A673 (cell line): ENCODE measurements around the gene ZNF614. TPM values are rescaled to one million over a fixed set of nuclear protein-coding genes. Genes with fewer than 3 reads are reported as not detected.

Source experiments
- BruUV-seq: library from RNA; stranded (reverse); fragments of 400-500 nt; replicated peaks from 2 replicates; lab custom pipeline; 2021; lab: Mats Ljungman, UMichigan
- CTCF ChIA-PET: fragments of 300-600 bp; sonication (Branson Sonifier 250); formaldehyde crosslinking; loops from one replicate; lab custom pipeline; 2022; ENCODE audit warnings: antibody characterized with exemption; lab: Charles Lee
- POLR2A ChIA-PET: fragments of 300-600 bp; sonication (Branson Sonifier 250); formaldehyde crosslinking; loops from one replicate; lab custom pipeline; 2022; ENCODE audit warnings: antibody characterized with exemption; ENCODE audit not compliant: low non-redundant PET; lab: Charles Lee
- DNase-seq: peaks from one replicate; pipeline ENCODE4 v3.0.0-alpha.2; 2015; ENCODE audit warnings: low spot score
- H3K27ac ChIP-seq: fragments of 200-600 bp; sonication (generic); 2 replicates; pipeline ENCODE4 v1.5.1; 2016; ENCODE audit warnings: mixed run types, low read depth, mild to moderate bottlenecking, mixed read lengths, antibody characterized with exemption, low read length; ENCODE audit not compliant: poor library complexity, severe bottlenecking
- H3K27me3 ChIP-seq: fragments of 200-600 bp; sonication (generic); replicated peaks from 2 replicates; pipeline ENCODE4 v1.6.1; 2017; ENCODE audit warnings: mixed run types, low read depth, mild to moderate bottlenecking, mixed read lengths, antibody characterized with exemption, low read length; ENCODE audit not compliant: insufficient read depth, poor library complexity
- H3K36me3 ChIP-seq: fragments of 200-600 bp; sonication (generic); 2 replicates; pipeline ENCODE4 v1.6.1; 2016; ENCODE audit warnings: mixed run types, mild to moderate bottlenecking, mixed read lengths, antibody characterized with exemption, low read length; ENCODE audit not compliant: insufficient read depth, poor library complexity, severe bottlenecking
- H3K4me1 ChIP-seq: fragments of 200-600 bp; sonication (generic); 2 replicates; pipeline ENCODE4 v1.6.1; 2017; ENCODE audit warnings: mixed run types, mild to moderate bottlenecking, mixed read lengths, antibody characterized with exemption, low read length; ENCODE audit not compliant: insufficient read depth, poor library complexity, severe bottlenecking
- H3K4me3 ChIP-seq: fragments of 200-600 bp; sonication (generic); 2 replicates; pipeline ENCODE4 v1.5.1; 2016; ENCODE audit warnings: low read depth, mixed run types, mild to moderate bottlenecking, mixed read lengths, low read length; ENCODE audit not compliant: poor library complexity, severe bottlenecking
- H3K9me3 ChIP-seq: fragments of 200-600 bp; sonication (generic); 2 replicates; pipeline ENCODE4 v1.6.1; 2016; ENCODE audit warnings: mixed run types, low read depth, mild to moderate bottlenecking, mixed read lengths, antibody characterized with exemption, low read length; ENCODE audit not compliant: poor library complexity, severe bottlenecking
- CTCF ChIP-seq: fragments of 300-800, 200-600 bp; sonication (generic); conservative IDR thresholded peaks from 2 replicates; pipeline ENCODE4 v1.5.1; 2017; ENCODE audit warnings: low read depth, mild to moderate bottlenecking, antibody characterized with exemption, low read length, moderate library complexity, mixed read lengths
- EZH2 ChIP-seq: fragments of 200-600 bp; sonication (generic); IDR thresholded peaks from 2 replicates; pipeline ENCODE4 v1.6.1; 2017; ENCODE audit warnings: borderline replicate concordance, low read depth, mild to moderate bottlenecking, mixed read lengths, antibody characterized with exemption, low read length; ENCODE audit not compliant: poor library complexity, severe bottlenecking
- intact Hi-C: fragments of 100-400 bp; cut with micrococcal nuclease; formaldehyde crosslinking; loops from one replicate; pipeline ENCODE4 v1.10.0; 2022; ENCODE audit not compliant: unreplicated experiment
- total RNA-seq: library from RNA; stranded (reverse); gene quantifications from 2 replicates; pipeline ENCODE4 v1.2.3, GENCODE V29; 2021

The ZNF614 gene
- total RNA-seq, 1 experiment from 2014 or later: 12.5 TPM

GRCh38 chr19:52020506-52020905 is 7.7 kb downstream of the ZNF614 start:
- no TSS peak for BruUV-seq
- CTCF ChIA-PET: no interaction called here

GRCh38 chr19:52010674-52011073 is 17.5 kb downstream of the ZNF614 start:
- TF ChIP-seq EZH2 (no peak), CTCF (no peak)
- Histone ChIP-seq H3K27ac (no peak overlapping the region), H3K27me3 (no peaks in the 10 kb centered on the region), H3K36me3 (peaks cover 26% of the 10 kb centered on the region), H3K4me3 (no peak overlapping the region), H3K4me1 (no peaks in the 10 kb centered on the region), H3K9me3 (peaks cover 26% of the 10 kb centered on the region)
- POLR2A ChIA-PET: no interaction called here
- CTCF ChIA-PET: no interaction called here
- no TSS peak for BruUV-seq
- intact Hi-C loops: no loop called here
- no peak for DNase-seq

More at GRCh38 chr19:52020506-52020905, 7.7 kb downstream of the ZNF614 start:
- Histone ChIP-seq H3K36me3 (peaks cover 95% of the 10 kb centered on the region), H3K27ac (no peak overlapping the region), H3K9me3 (peaks cover 66% of the 10 kb centered on the region), H3K27me3 (no peaks in the 10 kb centered on the region), H3K4me3 (no peak overlapping the region), H3K4me1 (no peaks in the 10 kb centered on the region)
- intact Hi-C loops: no loop called here
- TF ChIP-seq CTCF (no peak), EZH2 (no peak)
- no peak for DNase-seq
- POLR2A ChIA-PET: no interaction called here

GRCh38 chr19:52007806-52008557 is 20.2 kb downstream of the ZNF614 start, which contains the start of gene ZNF615:
Gene ZNF615 (minus strand): TSS chr19:52008211. CDS start chr19:52003711, 4,500 bp downstream.
- DNase-seq: peak; percentile 91
- ChIA-PET POLR2A (no interaction called here), CTCF (interaction anchor here (0.5 kb wide), 1 partner anchor 649 kb away, joined by 3 read pairs; no protein-coding TSS in a partner anchor)
- TF ChIP-seq EZH2 (no peak), CTCF (no peak)
- BruUV-seq: no TSS peak
- H3K27me3 ChIP-seq: no peaks in the 10 kb centered on the region
- H3K4me3 ChIP-seq: peak within 1 kb of the TSS; percentile 69
- no peaks in the 10 kb centered on the region for H3K4me1 ChIP-seq
- peaks cover 29% of the 10 kb centered on the region for H3K9me3 ChIP-seq
- H3K27ac ChIP-seq: peak within 1 kb of the TSS; percentile 72
- H3K36me3 ChIP-seq: peaks cover 16% of the 10 kb centered on the region
- intact Hi-C loops: no loop called here
